Retinal pigment epithelial cell (primary cell): ENCODE results near the gene THSD7B.

Source experiments
- DNase-seq: peaks from one replicate; pipeline ENCODE4 v3.0.0-alpha.2; 2010; ENCODE audit warnings: low read depth
- H3K4me3 ChIP-seq: 2 replicates; pipeline ENCODE4 v1.5.1; 2011; ENCODE audit warnings: mild to moderate bottlenecking, low read length, control low read depth, moderate library complexity
- CTCF ChIP-seq: conservative IDR thresholded peaks from 2 replicates; pipeline ENCODE4 v1.5.1; 2011; ENCODE audit warnings: low read depth, low read length, control low read depth, inconsistent platforms

The THSD7B gene

GRCh38 chr2:136997557-136997956, 232.2 kb downstream of the THSD7B start:
- no peak for DNase-seq
- TF ChIP-seq CTCF, result no peak

GRCh38 chr2:137000811-137001210, 235.5 kb downstream of the THSD7B start:
- DNase-seq, result no peak
- TF ChIP-seq CTCF, result no peak
- no peak overlapping the region for H3K4me3 ChIP-seq

More at GRCh38 chr2:136997557-136997956, 232.2 kb downstream of the THSD7B start:
- no peak overlapping the region for H3K4me3 ChIP-seq

- no peak for TF ChIP-seq CTCF
- H3K4me3 ChIP-seq, result no peak overlapping the region
These were observed 237.6 kb downstream of the THSD7B start for GRCh38 chr2:137002896-137003295.

GRCh38 chr2:137005210-137005609, 239.9 kb downstream of the THSD7B start:
- no peak for DNase-seq
- no peak for TF ChIP-seq CTCF
- no peak overlapping the region for H3K4me3 ChIP-seq

More at GRCh38 chr2:137002896-137003295, 237.6 kb downstream of the THSD7B start:
- DNase-seq, result no peak

GRCh38 chr2:137007938-137008337, 242.6 kb downstream of the THSD7B start:
- no peak overlapping the region for H3K4me3 ChIP-seq
- TF ChIP-seq CTCF, result no peak
- no peak for DNase-seq

- TF ChIP-seq CTCF, result no peak
- no peak for DNase-seq
- no peak overlapping the region for H3K4me3 ChIP-seq
These were observed 244.6 kb downstream of the THSD7B start for GRCh38 chr2:137009953-137010352.

GRCh38 chr2:137020452-137021196, 255.3 kb downstream of the THSD7B start:
- H3K4me3 ChIP-seq, result no peak overlapping the region
- no peak for DNase-seq
- TF ChIP-seq CTCF, result no peak
